ENCODE results near the gene KIAA1755. TPM values are rescaled to one million over a fixed set of nuclear protein-coding genes. Genes with fewer than 3 reads are reported as not detected.
"Not testable (repeated sequence)": the region's sequence is repeated elsewhere in the genome, so short reads cannot be mapped to it uniquely, and the experiment has no call there.

Gene KIAA1755
- total RNA-seq, 4 donors from 2014 or later: 0.24 to 9.9 (median 1.6) TPM

DNA sequence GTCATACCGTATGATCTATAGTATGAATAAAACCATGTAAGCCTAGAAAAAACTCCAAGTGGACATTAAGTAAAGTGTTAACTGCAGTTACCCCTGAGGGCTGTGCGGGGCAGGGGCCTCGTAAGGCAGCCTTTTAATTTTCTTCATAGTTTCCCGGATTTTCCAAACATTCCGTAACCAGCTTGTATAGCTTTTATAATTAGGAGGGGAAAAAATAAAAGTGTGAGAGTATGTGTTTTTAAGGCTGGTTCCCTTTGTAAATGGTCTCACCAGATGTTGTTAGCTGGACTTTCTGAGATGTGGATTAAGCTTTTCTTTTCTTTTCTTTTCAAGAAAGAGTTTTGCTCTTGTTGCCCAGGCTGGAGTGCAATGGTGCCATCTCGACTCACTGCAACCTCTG is 7.0 kb downstream of the KIAA1755 start:
- ATAC-seq (ENCODE audit: low FRiP score): no peak
- DNase-seq (ENCODE audit: low spot score): no peak
- TF ChIP-seq, protein P1, sequence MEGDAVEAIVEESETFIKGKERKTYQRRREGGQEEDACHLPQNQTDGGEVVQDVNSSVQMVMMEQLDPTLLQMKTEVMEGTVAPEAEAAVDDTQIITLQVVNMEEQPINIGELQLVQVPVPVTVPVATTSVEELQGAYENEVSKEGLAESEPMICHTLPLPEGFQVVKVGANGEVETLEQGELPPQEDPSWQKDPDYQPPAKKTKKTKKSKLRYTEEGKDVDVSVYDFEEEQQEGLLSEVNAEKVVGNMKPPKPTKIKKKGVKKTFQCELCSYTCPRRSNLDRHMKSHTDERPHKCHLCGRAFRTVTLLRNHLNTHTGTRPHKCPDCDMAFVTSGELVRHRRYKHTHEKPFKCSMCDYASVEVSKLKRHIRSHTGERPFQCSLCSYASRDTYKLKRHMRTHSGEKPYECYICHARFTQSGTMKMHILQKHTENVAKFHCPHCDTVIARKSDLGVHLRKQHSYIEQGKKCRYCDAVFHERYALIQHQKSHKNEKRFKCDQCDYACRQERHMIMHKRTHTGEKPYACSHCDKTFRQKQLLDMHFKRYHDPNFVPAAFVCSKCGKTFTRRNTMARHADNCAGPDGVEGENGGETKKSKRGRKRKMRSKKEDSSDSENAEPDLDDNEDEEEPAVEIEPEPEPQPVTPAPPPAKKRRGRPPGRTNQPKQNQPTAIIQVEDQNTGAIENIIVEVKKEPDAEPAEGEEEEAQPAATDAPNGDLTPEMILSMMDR (IDR thresholded peaks at IDR 0.05): no peak

DNA sequence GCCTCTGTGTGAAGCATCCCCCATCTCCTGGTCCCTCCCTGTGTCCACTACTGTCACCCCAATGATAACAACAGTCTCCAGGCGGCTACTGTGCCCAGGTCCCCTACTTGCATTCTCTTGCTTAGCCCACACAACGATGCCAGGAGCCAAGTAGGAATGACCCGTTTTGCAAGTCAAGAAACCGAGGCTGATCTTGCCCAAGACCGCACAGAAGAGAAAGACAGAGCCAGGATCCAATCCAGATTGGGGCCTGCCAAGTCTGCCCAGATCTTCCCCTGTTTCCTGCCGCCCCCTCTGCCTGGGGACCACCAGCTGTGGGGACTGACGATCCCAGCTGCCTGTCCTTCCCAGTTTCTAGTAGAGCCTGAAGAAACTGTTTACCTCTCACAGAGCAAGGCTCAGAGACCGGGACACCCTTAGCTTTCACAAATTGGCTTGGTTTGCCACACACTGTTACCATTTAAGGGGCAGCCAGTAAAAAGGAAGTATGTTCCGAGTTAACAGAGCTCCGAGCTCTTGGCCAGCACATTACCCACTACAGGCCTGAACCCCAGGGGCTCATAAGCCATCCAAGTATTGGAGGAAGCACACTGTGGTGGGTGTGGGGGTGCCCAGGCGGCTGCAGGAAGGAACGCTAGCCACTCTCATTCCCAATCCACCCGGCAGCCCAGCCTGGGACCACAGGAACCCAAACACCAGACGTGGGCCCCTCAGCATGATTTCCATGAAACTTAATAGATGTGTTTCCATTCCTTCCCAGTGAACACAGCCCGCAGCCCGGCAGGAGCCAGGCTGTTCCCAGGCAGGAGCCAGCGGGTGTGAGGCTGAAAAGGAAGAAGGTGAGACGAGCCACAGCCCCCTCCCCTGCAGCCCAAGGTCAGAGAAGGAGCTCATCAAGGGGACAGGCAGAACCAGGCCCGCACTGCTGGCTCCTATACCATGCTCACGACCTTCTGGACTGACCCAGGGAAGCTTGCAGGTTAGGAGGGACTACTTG is 7.9 kb downstream of the KIAA1755 start:
- DNase-seq (ENCODE audit: low spot score): no peak
- no peak for ATAC-seq (ENCODE audit: low FRiP score)
- TF ChIP-seq, protein P1 (IDR thresholded peaks at IDR 0.05): no peak

DNA sequence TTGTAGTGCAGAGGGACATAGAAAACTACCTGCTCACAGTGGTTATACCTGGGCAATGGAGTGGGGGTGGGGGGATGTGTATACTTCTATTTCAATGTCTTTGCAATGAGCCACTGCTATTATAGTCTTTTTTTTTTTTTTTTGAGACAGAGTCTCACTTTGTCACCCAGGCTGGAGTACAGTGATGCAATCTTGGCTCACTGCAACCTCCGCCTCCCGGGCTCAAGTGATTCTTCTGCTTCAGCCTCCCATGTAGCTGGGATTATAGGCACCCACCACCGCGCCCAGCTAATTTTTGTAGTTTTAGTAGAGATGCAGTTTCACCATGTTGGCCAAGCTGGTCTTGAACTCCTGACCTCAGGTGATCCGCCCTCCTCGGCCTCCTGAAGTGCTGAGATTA is 9.1 kb downstream of the KIAA1755 start:
- ATAC-seq (ENCODE audit: low FRiP score); DNase-seq (ENCODE audit: low spot score): not testable (repeated sequence)

DNA sequence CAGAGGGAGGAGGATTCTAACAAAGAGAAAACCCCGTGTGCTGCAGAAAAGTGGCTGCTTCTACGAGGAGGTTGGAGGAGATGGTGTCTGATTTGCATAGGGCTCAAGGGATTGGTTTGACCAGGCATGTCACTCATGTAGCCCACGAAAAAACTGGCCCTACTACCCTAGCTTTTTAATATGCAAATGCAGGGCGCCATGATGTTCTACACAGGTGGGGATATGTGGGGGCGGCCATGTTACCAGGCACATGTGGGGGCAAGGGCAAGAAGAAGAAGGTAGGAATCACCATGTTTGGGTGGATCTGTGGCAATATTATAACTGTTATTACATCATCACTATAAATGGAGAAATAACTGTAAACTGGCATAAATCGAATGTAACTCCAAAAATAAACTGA is 9.9 kb downstream of the KIAA1755 start:
- TF ChIP-seq, protein P1 (IDR thresholded peaks at IDR 0.05): no peak
- no peak for ATAC-seq (ENCODE audit: low FRiP score)
- DNase-seq (ENCODE audit: low spot score): no peak

DNA sequence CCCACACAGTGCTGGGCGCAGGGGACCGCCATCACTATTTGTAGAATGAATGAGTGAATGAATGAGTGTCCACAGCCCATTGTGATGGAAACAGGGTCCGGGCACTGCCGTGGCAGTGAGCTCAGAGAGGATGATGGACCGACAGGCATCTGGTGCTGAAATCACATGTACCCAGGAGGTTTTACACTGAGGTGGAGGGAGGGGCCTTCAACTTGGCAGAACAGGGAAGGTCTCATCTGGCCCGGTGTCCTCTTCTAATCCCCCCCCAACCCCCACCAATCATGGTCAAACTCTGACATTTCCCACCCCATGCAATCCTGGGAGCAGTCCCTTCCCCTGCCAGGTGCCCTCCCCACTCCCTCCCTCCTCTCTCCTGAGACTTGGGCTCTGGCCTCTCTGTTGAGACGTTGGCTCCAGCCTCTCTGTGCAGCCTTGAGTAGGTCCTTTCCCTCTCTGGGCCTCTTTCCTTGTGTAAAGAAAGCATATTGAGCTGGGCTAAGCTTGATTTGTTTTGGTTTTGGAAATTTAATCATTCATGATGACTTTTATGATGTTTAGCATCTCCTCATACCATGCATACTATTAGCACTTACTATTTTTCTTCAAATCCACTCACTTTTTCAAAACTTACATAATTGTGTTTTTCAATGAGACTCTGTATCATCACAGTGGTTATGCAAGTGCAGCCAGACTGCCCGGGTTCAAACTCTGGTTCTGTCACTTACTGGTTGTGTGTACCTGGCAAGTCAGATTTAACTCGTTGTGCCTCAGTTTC is 10.8 kb downstream of the KIAA1755 start:
- TF ChIP-seq, protein P1 (IDR thresholded peaks at IDR 0.05): no peak
- DNase-seq (ENCODE audit: low spot score): no peak
- ATAC-seq (ENCODE audit: low FRiP score): no peak

DNA sequence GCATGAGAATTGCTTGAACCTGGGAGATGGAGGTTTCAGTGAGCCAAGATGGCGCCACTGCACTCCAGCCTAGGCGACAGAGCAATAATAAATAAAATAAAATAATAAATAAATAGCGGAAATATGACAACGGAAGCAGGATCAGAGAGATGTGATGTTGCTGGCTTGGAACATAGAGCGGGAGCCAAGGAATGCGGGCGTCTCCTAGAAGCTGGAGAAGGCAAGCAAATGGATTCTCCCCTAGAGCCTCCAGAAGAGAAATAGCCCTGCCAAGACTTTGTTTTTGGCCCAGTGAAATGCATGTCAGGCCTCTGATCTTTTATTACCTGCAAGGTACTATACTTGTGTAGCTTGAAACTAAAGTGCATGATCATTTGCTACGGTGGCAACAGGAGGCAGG is 12.4 kb downstream of the KIAA1755 start:
- DNase-seq (ENCODE audit: low spot score) (no peak), ATAC-seq (ENCODE audit: low FRiP score) (no peak)
- TF ChIP-seq, protein P1 (IDR thresholded peaks at IDR 0.05): no peak

DNA sequence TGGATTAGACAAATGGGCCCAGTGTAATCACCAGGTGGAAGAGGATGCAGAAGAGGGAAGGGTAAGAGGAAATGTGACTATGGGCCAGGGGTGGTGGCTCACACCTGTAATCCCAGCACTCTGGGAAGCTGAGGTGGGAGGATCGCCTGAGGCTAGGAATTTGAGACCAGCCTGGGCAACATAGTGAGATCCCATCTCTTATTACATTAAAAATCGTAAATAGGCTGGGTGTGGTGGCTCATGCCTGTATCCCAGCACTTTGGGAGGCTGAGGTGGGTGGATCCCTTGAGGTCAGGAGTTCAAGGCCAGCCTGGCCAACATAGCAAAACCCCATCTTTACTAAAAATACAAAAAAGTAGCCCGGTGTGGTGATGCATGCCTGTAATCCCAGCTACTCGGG is 12.8 kb downstream of the KIAA1755 start:
- not testable (repeated sequence) for DNase-seq (ENCODE audit: low spot score); ATAC-seq (ENCODE audit: low FRiP score)

DNA sequence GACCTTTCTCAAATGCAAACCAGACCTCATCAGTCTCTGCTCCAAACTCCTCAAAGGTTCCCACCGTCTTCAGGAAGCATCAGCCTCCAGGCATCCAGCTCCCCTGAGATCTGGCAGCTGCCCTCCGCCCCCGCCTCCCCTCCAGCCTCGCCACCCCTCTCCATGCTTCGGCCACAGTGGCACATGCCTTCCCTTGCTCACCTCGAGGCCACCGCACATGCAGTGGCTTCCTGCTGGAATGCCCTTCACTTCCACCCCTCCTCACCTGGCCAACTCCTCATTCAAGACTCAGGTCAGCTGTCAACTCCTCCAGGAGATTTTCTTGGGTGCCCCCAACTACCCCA is 13.4 kb downstream of the KIAA1755 start:
- TF ChIP-seq, protein P1 (IDR thresholded peaks at IDR 0.05): no peak
- DNase-seq (ENCODE audit: low spot score) (no peak), ATAC-seq (ENCODE audit: low FRiP score) (no peak)

All from omental fat pad (tissue), 4 donors.